ENCODE measurements around the gene PLXNA4.

- TF ChIP-seq POLR2A (IDR thresholded peaks at IDR 0.05; ENCODE audit: borderline replicate concordance, extremely low read depth, insufficient read depth, insufficient read length) (no peak), CTCF (IDR thresholded peaks at IDR 0.05 in 2 of 3, conservative IDR thresholded peaks at IDR 0.05 in 1 of 3; ENCODE audit: borderline replicate concordance in 1 of 3, insufficient read depth in 1 of 3, low read depth in 2 of 3, low read length in 2 of 3) (no peak), TCF7L2 (IDR thresholded peaks at IDR 0.05; ENCODE audit: borderline replicate concordance, extremely low read depth, insufficient read depth, insufficient read length) (no peak)
Measured at GRCh38 chr7:132160611-132161532, 415.4 kb downstream of the PLXNA4 start.
